Suprapubic skin (tissue), 4 donors: ENCODE measurements around the gene RUNX3. TPM values are rescaled to one million over a fixed set of nuclear protein-coding genes. Genes with fewer than 3 reads are reported as not detected.

Experiments used
- DNase-seq, 2 donors: peaks; one replicate each; pipeline ENCODE4 v3.0.0-alpha.2; 2019; ENCODE audit warnings: low spot score in 2 of 2
- H3K27ac ChIP-seq: fragments of 200-600 bp; sonication (generic); one replicate; pipeline ENCODE4 v1.5.1; 2019
- H3K27me3 ChIP-seq: fragments of 200-600 bp; sonication (generic); one replicate; pipeline ENCODE4 v1.5.1; 2019
- H3K36me3 ChIP-seq: fragments of 200-600 bp; sonication (generic); one replicate; pipeline ENCODE4 v1.5.1; 2019
- H3K4me1 ChIP-seq: fragments of 200-600 bp; sonication (generic); one replicate; pipeline ENCODE4 v1.5.1; 2019
- H3K4me3 ChIP-seq: fragments of 200-600 bp; sonication (generic); one replicate; pipeline ENCODE4 v1.5.1; 2019; ENCODE audit warnings: mild to moderate bottlenecking
- H3K9me3 ChIP-seq: fragments of 200-600 bp; sonication (generic); one replicate; pipeline ENCODE4 v1.5.1; 2019
- CTCF ChIP-seq, 2 donors: fragments of 200-600 bp in 1 of 2; fragments of 450-650 bp in 1 of 2; sonication (generic) in 1 of 2; IDR thresholded peaks; one replicate each; pipeline ENCODE4 v1.5.1; 2016 to 2019; ENCODE audit warnings: antibody characterized with exemption in 2 of 2, mild to moderate bottlenecking in 1 of 2, moderate library complexity in 1 of 2
- EP300 ChIP-seq: sonication (generic); formaldehyde crosslinking; IDR thresholded peaks from one replicate; pipeline ENCODE4 v1.6.1; 2017; ENCODE audit warnings: antibody characterized with exemption
- POLR2A ChIP-seq, 2 donors: fragments of 450-650 bp; IDR thresholded peaks; one replicate each; pipeline ENCODE4 v1.6.1; 2017; ENCODE audit warnings: antibody characterized with exemption in 2 of 2, mild to moderate bottlenecking in 2 of 2, moderate library complexity in 2 of 2
- POLR2AphosphoS5 ChIP-seq, 3 donors: sonication (generic); formaldehyde crosslinking; IDR thresholded peaks; one replicate each; pipeline ENCODE4 v1.6.1; 2017; ENCODE audit warnings: antibody characterized with exemption in 3 of 3
- WGBS: methylation state at CpG from one replicate; pipeline ENCODE4 v1.1.5; 2018; 5-methylcytosine and 5-hydroxymethylcytosine counted together
- total RNA-seq, 4 donors: library from RNA; depleted of rRNA; stranded (reverse); fragments of >200 nt; gene quantifications; one replicate each; pipeline ENCODE4 v1.1.0, GENCODE V29; 2016

The RUNX3 gene
- total RNA-seq, 4 donors from 2014 or later: 7.9 to 18.7 (median 13.8) TPM

GRCh38 chr1:24859063-24860010 is 70.7 kb downstream of the RUNX3 start:
- no peak for TF ChIP-seq POLR2AphosphoS5 (IDR thresholded peaks at IDR 0.05)
- TF ChIP-seq EP300: no peak
- no peak for TF ChIP-seq CTCF (IDR thresholded peaks at IDR 0.05)
- no peak for TF ChIP-seq POLR2A (IDR thresholded peaks at IDR 0.05)
- Histone ChIP-seq H3K27me3 (peaks cover 14% of the 10 kb centered on the region), H3K4me3 (no peak overlapping the region), H3K27ac (no peak overlapping the region), H3K9me3 (no peaks in the 10 kb centered on the region), H3K4me1 (no peaks in the 10 kb centered on the region), H3K36me3 (no peaks in the 10 kb centered on the region)
- no peak for DNase-seq
- 85% methylated on average over 10 of the region's 10 CpGs for WGBS

DNA sequence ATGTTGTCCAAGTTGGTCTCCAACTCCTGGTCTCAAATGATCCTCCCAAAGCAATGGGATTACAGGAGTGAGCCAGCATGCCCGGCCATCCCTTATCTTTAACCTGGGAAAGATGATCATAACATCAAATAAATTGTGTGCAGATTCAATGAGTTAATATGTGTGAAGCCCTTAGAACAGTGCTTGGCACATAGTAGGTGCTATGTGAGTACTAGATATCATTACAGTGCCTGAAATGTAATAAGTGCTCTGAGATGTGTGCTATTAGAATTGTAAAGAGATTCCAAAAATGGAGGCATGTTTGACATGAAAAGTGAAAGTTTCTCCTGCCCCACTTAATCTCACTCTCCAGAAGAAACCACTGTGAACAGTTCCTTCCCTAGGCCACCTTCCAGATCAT is 71.8 kb downstream of the RUNX3 start:
- no peak overlapping the region for H3K27ac ChIP-seq
- DNase-seq: no peak
- H3K27me3 ChIP-seq: peaks cover 14% of the 10 kb centered on the region
- no peaks in the 10 kb centered on the region for H3K4me1 ChIP-seq
- no peaks in the 10 kb centered on the region for H3K9me3 ChIP-seq
- H3K36me3 ChIP-seq: no peaks in the 10 kb centered on the region
- WGBS: 100% methylated on average over 1 of the region's 1 CpG
- TF ChIP-seq EP300: no peak
- no peak for TF ChIP-seq POLR2AphosphoS5 (IDR thresholded peaks at IDR 0.05)
- TF ChIP-seq CTCF (IDR thresholded peaks at IDR 0.05): no peak
- TF ChIP-seq POLR2A (IDR thresholded peaks at IDR 0.05): no peak
- H3K4me3 ChIP-seq: no peak overlapping the region

GRCh38 chr1:24857507-24858133 is 72.5 kb downstream of the RUNX3 start:
- Histone ChIP-seq H3K27me3 (peaks cover 14% of the 10 kb centered on the region), H3K4me3 (no peak overlapping the region), H3K27ac (no peak overlapping the region), H3K9me3 (no peaks in the 10 kb centered on the region), H3K4me1 (no peaks in the 10 kb centered on the region), H3K36me3 (no peaks in the 10 kb centered on the region)
- WGBS: 84% methylated on average over 6 of the region's 6 CpGs
- no peak for DNase-seq
- TF ChIP-seq CTCF (IDR thresholded peaks at IDR 0.05) (no peak), POLR2A (IDR thresholded peaks at IDR 0.05) (no peak), EP300 (no peak), POLR2AphosphoS5 (IDR thresholded peaks at IDR 0.05) (no peak)

DNA sequence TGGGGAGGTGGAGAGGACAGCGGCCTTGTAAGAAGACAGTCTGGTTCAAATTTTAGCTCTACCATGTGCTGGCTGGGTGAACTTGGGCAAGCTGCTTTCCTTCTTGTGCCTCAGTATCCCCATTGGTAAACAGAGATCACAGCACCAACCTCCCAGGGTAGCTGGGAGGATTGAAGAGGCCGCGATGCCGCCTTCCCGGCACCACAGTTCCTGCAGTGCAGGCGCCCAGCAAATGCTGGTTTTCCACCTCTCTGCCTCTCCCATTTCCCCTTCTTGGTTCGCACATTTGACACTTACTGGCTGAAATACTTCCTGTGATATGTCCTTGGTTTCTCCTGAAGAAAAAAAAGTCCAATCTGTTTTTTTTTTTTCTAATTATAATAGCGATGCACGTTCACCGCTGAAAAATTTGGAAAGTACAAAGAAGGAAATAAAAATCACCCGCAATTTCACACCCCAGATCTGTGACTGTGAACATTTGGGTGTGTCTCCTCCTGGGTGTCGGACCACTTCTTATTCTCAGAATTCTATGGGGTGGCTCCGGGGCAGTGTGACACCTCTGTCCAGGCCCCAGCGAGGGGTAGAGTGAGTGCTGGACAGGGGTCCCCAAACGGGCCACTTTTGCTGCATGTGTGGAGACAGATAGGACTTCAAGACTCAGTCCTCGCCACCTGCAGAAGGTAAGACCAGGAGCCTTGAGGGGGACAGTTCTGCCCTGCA is 73.1 kb downstream of the RUNX3 start:
- Histone ChIP-seq H3K27ac (no peak overlapping the region), H3K27me3 (peaks cover 13% of the 10 kb centered on the region), H3K4me1 (no peaks in the 10 kb centered on the region), H3K36me3 (no peaks in the 10 kb centered on the region), H3K9me3 (no peaks in the 10 kb centered on the region), H3K4me3 (no peak overlapping the region)
- no peak for DNase-seq
- WGBS: 87% methylated on average over 16 of the region's 16 CpGs
- TF ChIP-seq CTCF (IDR thresholded peaks at IDR 0.05) (no peak), POLR2A (IDR thresholded peaks at IDR 0.05) (no peak), EP300 (no peak), POLR2AphosphoS5 (IDR thresholded peaks at IDR 0.05) (no peak)

GRCh38 chr1:24855474-24855873 is 74.6 kb downstream of the RUNX3 start:
- Histone ChIP-seq H3K9me3 (no peaks in the 10 kb centered on the region), H3K27ac (no peak overlapping the region), H3K36me3 (no peaks in the 10 kb centered on the region), H3K4me3 (no peak overlapping the region), H3K4me1 (no peaks in the 10 kb centered on the region), H3K27me3 (no peaks in the 10 kb centered on the region)
- no peak for TF ChIP-seq POLR2A (IDR thresholded peaks at IDR 0.05)
- TF ChIP-seq POLR2AphosphoS5 (IDR thresholded peaks at IDR 0.05): no peak
- no peak for TF ChIP-seq EP300
- no peak for TF ChIP-seq CTCF (IDR thresholded peaks at IDR 0.05)
- DNase-seq: no peak
- 79% methylated on average over 4 of the region's 5 CpGs for WGBS
